HG02571 (cell line): Measurements from ENCODE around the gene DLG2.
"Not testable (repeated sequence)": the region's sequence is repeated elsewhere in the genome, so short reads cannot be mapped to it uniquely, and the experiment has no call there.

Experiments used
- ATAC-seq: cut with Tn5 transposase; IDR thresholded peaks from one replicate; pipeline ENCODE4 v1.9.1; 2021; ENCODE audit warnings: mild to moderate bottlenecking, moderate library complexity; ENCODE audit not compliant: unreplicated experiment

DLG2 gene

GRCh38 chr11:85647078-85647477 is 19.9 kb upstream of the DLG2 start:
- no peak for ATAC-seq

- no peak for ATAC-seq
Measured at GRCh38 chr11:85643191-85643614, 16.1 kb upstream of the DLG2 start.

GRCh38 chr11:85634747-85635146 is 7.6 kb upstream of the DLG2 start:
- ATAC-seq, result no peak

- peak; percentile 9 for ATAC-seq
Measured at GRCh38 chr11:85628771-85629341, 1.7 kb upstream of the DLG2 start.

GRCh38 chr11:85627998-85628770 is 1.0 kb upstream of the DLG2 start, which contains the start of gene TMEM126B:
TMEM126B (plus strand) TSS chr11:85628593; CDS start chr11:85628608, 15 bp downstream.
- peak; percentile 99 for ATAC-seq

GRCh38 chr11:85626496-85626895 is 648 bp downstream of the DLG2 start:
- ATAC-seq, result no peak

GRCh38 chr11:85620256-85620655 is 6.9 kb downstream of the DLG2 start:
- ATAC-seq, result no peak

GRCh38 chr11:85619499-85619898 is 7.6 kb downstream of the DLG2 start:
- ATAC-seq, result no peak

- not testable (repeated sequence) for ATAC-seq
Measured at GRCh38 chr11:85611643-85612042, 15.5 kb downstream of the DLG2 start.

GRCh38 chr11:85609286-85609685 is 17.9 kb downstream of the DLG2 start:
- ATAC-seq, result not testable (repeated sequence)

GRCh38 chr11:85608621-85609020 is 18.5 kb downstream of the DLG2 start:
- ATAC-seq, result not testable (repeated sequence)

- ATAC-seq, result not testable (repeated sequence)
Measured at GRCh38 chr11:85606237-85606636, 20.9 kb downstream of the DLG2 start.

GRCh38 chr11:85603220-85603619 is 23.9 kb downstream of the DLG2 start:
- no peak for ATAC-seq

GRCh38 chr11:85602526-85603213 is 24.5 kb downstream of the DLG2 start:
- ATAC-seq, result no peak

- ATAC-seq, result no peak
Measured at GRCh38 chr11:85599083-85599482, 28.1 kb downstream of the DLG2 start.

- no peak for ATAC-seq
Measured at GRCh38 chr11:85596886-85597285, 30.3 kb downstream of the DLG2 start.

- no peak for ATAC-seq
Measured at GRCh38 chr11:85595285-85595884, 31.8 kb downstream of the DLG2 start.

GRCh38 chr11:85590848-85591483 is 36.2 kb downstream of the DLG2 start:
- no peak for ATAC-seq

GRCh38 chr11:85589373-85589772 is 37.8 kb downstream of the DLG2 start:
- no peak for ATAC-seq

GRCh38 chr11:85582111-85582510 is 45.0 kb downstream of the DLG2 start:
- ATAC-seq, result no peak

- no peak for ATAC-seq
Measured at GRCh38 chr11:85575388-85575787, 51.8 kb downstream of the DLG2 start.
